HG03442 (cell line): Measurements from ENCODE around the gene COL1A1.
A peak's percentile ranks its signal among the peaks of the same experiment; 100 is the strongest.

ENCODE experiments used
- ATAC-seq: cut with Tn5 transposase; IDR thresholded peaks from one replicate; pipeline ENCODE4 v1.9.1; 2021; ENCODE audit warnings: mild to moderate bottlenecking, moderate library complexity; ENCODE audit not compliant: unreplicated experiment

COL1A1 gene

GRCh38 chr17:50145532-50146229 is 55.8 kb downstream of the COL1A1 start:
- ATAC-seq, result no peak

DNA sequence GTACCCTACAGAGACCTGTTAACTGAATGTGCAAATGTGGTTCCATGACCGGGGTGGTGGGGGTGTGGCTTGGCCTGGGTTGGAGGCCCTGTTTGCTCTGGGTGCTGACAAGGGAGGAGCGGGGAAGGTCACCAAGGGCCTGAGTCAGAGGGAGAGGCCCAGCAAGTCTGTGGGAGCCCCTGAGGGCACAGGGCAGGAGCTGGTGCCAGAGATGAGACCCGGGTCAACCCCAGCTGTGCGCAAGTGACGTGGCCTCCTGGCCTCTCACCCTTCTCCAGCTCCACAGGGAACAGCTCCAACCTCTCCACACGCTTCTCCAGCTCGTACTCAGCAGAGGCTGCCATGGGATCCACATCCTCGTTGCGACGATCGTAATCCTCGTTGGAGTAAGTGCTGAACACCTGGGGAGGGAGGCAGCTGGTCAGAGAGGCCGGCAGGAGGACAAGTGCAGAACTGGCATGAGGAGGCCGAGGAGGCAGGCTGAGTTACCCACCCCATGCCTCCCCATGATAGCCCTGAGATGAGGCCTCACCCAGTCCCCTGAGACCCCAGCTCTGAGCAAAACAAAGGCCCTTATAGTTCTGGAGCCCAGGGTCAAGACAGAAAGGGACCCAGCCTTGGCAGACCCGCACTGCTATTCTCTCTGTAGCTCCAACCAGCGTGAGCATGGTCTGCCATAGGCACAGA is 56.4 kb downstream of the COL1A1 start:
- ATAC-seq, result no peak

- ATAC-seq, result no peak
These were observed 57.1 kb downstream of the COL1A1 start for GRCh38 chr17:50144355-50144754.

DNA sequence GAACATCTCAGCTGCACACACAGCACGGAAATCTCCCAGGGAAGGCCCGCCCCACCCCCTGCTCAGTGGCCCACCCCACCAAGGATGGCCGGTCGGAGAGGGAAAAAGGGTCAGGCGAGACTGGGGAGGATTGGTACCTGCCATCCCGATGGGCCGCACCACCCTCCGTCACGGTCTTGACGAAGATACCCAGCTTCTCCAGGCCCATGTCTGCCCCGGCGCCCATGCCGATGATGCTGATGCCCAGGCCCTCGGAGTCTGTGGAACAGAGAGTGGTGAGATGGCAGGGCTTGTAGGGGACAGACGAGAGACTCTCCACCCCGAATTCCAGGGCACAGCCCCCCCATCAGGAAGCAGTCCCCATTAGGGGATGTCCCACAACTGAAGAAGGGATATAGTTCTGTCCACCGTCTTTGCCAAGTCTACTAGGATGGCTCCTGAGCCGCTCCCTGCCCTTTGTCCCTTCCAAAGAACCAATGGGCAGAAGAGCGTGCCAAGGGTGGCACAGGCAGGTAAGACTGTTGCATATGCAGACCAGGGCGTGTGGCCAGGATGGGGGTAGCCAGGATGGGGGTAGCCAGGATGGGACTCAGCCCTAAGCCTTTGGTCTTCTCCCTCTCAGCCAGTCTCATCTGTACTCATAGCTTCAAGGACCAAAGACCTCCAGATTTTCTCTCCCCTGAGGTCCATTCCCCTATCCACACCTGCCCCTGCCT is 57.8 kb downstream of the COL1A1 start:
- no peak for ATAC-seq

DNA sequence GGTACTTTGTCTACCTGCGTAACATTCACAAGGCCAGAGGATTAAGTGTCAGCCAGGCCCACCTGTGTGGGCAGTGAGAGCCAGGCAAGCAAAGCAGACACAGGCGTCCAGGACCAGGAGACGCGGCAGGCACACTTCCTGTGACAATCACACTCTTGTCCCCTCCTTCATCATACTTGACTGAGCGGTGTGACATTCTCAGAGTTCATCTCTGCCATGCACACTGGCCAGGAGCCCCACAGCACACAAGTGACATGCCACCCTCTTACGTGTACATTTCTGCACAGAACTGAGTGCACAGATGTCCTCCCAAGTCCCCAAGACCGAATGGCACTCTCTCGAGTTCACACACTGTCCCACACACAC is 59.7 kb downstream of the COL1A1 start:
- no peak for ATAC-seq

DNA sequence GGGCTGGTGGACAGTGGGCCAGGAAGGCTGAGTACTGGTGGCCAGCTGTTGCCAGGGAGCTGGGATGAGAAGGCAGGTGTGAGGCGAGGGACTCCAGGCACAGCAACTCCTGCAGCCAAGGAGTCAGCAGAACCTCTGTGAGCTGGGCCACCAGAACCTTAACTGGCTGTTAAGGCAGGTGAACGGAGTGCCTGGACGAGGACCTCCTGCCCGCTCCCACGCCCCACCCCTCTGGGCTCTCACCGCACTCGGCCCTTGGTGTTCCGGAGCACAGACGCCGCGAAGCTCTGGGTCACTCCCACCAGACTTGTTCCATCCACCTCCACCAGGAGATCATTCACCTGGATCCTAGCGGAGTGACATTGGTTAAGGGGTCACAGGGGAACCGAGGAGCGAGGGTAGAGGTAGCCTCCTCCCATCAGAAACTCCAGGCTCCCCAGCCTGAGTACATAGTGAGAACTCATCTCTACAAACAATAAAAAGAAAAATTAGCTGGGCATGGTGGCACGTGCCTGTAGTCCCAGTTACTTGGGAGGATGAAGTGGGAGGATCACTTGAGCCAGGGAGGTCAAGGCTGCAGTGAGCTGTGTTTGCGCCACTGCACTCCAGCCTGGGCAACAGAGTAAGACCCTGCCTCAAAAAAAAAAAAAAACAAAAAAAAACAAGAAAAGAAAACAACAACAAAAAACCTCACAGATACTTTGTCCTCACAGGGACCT is 60.2 kb downstream of the COL1A1 start:
- ATAC-seq, result no peak

DNA sequence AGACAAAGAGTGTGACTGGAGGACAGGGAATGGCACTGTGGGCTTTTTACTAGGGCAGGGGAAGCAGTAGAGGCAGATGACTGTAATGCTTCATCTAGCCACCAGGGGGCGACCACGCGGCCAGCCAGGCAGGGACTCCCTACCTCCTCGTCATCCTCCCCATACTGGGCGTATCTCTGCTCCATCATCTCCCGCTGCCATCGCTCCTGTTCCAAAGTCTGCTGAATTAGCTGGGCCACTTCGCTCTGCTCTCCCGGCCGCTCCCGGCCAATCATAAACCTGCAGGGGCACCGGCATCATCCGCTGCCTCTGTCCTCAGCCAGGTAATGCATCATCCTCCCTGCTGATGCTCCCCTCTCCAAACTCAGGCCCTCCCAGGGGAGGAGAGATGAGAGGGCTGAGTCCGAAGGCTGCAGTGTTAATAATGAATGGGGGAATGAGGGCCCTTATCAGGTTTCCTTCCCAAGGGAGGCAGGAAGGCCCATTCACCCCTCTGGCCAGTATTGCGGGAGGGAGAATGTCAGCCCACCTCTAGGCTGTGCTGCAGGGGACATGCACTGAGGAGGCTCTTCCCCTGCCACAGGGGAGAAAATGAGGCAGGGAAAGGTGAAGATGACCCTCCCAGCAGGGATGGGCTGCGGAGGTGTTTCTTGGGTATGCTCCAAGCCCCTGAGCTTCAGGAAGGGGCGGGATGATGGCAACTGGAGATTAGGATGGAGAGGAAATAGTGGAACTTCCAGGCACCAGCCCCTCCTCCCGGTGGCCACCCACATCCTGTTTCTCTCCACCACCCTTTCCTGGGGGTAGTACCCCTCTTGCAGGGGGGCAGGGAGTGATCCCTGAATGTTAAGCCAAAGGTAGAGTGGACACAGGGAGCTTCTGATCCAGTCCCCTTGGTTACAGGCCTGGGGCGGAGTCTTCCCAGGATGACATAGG is 61.2 kb downstream of the COL1A1 start:
- ATAC-seq, result peak; percentile 54

DNA sequence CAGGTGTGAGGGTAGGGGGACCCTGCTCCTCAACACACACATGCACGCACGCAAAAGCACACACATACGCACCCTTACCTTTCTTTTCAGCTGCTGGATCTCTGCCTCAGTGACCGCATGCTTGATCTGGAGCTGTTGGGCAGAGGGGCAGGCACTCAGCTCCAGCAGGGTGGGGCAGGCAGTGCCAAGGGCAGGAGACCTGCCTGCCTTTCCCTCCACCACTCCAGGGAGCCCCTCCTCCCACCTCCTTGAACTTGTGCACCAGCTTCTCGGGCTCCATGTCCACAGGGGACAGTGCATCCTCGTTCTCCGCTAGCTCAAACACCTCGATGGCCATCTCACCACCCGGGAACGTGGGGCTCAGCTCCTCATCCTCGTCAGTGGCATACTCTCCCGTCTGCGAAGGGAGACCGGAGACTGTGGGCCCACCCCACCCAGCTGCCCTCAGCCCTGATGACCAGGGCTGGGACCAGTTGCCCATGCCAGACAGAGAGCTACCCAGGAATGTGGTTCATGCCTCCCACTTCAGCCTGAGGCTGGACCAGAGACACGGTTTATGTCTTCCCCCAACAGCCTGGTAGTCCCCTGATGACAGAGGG is 62.1 kb downstream of the COL1A1 start:
- no peak for ATAC-seq

- ATAC-seq, result no peak
These were observed 64.4 kb downstream of the COL1A1 start for GRCh38 chr17:50137042-50137441.

GRCh38 chr17:50136096-50136687 is 65.2 kb downstream of the COL1A1 start:
- ATAC-seq, result no peak

DNA sequence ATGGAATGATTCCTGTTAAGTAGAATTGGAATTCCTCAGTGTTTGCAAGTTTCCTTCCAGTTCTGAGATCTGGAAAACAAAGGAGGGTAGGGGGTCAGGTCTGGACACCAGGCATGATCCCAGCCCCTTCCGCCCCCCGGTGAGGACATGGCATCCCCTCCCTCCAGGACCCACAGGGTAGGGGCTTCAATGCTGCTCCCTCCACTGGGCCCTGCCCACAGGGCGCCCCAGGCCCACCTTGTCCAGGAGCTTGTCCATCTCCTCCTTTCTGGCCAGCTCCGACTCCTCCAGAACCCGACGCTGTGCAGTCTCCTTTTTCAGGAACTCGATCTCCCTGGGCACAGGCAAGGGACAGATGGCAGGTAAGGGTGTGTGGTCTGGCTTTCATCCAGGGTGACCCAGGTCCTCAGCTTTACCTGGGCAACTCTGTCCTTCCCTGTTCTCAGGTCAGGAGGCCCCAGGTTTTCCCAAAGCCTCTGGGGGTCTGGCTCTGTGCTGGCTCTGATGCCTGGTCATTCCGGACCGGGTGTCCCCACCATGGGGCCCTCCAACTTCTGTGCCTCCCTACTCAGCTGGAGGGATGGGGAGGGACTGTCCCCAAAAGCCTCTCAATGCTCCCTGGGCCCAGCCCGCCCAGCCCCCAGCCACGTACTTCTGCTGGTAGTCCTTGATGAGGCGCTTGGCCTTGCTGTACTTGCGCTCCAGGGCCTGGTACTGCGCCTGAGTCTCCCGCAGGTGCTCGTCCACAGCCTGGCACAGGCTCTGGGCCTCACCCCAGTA is 65.9 kb downstream of the COL1A1 start:
- no peak for ATAC-seq

- ATAC-seq, result no peak
These were observed 67.0 kb downstream of the COL1A1 start for GRCh38 chr17:50134206-50135110.

DNA sequence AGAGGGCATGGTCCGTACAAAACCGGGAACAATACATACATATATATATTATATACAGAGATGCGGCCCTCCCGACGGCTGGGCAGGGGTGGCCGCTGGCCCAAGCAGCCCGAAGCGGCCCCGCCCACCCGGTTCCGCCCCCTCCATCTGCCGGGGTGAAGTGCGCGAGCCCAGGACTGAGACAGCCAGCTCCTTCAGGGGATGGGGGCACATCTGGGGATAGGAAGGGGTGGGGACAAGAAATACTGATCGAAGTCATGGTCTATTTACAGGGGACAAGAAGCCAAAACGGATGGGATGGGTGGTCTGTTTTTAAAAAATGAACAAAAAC is 67.7 kb downstream of the COL1A1 start:
- ATAC-seq, result no peak
